HG03575 (cell line): ENCODE data around the gene ZNF750.

ENCODE experiments used
- ATAC-seq: cut with Tn5 transposase; IDR thresholded peaks from one replicate; pipeline ENCODE4 v1.9.1; 2021; ENCODE audit not compliant: unreplicated experiment, insufficient number of reproducible peaks, low FRiP score; ENCODE audit errors: extremely low read depth

Gene ZNF750

DNA sequence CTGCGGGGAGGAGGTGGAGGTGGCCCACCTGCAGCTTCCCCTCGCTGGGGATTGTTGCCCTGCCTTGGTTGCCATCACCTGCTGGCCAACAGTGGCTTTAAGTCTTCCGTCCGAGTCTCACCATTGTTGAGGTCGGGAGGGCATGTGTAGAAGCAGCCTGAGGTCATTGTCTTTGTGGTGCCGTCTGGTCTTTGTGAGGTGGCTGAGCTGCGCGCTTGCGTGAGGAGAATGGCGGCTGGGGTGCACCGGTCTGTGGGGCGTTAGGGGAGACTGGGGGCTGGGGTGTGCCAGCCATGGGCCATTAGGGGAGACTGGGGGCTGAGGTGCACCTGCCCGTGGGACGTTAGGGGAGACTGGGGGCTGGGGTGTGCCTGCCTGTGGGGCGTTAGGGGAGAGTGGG, 36.2 kb downstream of the ZNF750 start:
- ATAC-seq: no peak

DNA sequence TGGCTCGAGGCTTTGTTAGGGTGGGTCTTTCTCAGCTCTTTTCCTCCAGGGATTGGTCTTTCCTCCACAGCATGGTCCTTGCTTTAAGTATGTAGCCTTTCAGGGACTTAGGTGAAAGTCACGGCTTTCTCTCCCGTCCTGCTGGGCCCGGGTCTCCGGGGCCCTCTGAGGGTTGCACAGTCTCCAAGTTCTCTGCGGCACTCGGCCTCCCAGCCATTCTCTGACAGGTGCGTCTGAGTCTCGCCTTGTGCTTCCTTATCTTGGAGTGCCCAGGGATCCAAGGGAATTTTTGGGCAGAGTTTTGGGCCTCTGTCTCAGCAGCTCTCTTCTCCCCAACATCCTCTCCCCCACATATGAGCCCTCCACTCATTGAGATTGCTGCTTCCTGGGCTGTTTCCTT, 36.6 kb downstream of the ZNF750 start:
- no peak for ATAC-seq

DNA sequence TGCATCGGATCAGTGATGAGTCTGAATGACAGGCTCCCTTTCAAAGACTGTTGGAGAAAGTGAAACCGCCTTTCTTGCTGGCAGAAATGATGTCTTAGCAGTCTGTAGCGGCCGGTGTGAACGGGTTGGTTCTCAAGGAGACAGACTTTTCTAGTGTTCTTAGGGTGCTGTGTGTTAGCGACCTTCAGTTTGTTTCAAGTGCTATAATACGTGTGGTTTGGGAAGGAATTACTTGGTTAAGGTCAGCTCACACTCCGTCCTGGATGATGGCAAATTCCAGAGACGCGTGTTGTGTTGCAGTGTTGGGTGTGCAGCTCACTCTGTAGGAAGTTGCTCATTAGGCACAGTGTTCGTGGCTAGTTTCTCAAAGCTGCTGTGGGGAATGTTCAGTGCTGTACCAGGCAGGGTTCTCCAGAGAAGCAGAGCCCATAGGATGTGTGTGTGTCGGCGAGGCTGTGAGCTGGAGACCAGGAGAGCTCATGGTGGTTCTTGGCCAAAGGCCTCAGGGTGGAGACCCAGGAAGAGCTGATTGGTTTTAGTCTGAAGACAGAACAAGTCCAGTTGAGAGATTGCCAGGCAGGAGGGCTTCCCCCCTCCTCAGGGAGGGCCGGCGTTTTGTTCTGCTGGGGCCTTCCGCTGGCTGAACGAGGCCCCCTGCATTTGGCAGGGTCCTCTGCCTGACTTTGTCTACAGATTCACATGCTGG, 37.6 kb downstream of the ZNF750 start:
- no peak for ATAC-seq

DNA sequence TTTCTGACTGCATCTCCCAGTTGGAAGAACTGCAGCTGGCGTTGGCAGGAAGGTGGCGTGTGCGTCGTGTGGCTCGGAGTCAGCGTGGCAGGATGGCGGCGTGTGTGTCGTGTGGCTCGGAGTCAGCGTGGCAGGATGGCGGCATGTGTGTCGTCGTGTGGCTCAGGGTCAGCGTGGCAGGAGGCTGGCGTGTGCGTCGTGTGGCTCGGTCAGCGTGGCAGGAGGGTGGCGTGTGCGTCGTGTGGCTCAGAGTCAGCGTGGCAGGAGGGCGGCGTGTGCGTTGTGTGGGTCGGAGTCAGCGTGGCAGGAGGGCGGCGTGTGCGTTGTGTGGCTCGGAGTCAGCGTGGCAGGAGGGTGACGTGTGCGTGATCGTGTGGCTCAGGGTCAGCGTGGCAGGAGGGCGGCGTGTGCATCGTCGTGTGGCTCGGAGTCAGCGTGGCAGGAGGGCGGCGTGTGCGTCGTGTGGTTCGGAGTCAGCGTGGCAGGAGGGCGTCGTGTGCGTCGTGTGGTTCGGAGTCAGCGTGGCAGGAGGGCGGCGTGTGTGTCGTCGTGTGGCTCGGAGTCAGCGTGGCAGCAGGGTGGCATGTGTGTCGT, 38.3 kb downstream of the ZNF750 start:
- no peak for ATAC-seq

DNA sequence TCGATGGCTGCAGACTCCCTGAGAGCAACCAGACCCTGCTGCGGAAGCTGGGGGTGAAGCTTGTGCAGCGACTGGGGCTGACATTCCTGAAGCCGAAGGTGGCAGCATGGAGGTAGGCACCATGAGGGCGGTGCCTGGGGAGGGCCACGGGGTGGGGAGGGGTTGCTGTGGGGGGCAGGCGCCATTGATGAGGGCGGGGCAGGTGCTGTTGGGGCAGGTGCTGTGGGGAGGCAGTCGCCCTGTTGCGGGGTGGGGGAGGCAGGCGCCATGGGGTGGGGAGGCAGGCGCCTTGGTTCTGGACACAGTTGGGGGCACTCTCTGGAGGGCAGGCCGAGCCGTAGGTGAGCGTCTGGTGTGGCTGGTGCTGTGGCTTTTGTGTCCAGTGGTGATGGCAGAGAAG, 38.9 kb downstream of the ZNF750 start:
- no peak for ATAC-seq

DNA sequence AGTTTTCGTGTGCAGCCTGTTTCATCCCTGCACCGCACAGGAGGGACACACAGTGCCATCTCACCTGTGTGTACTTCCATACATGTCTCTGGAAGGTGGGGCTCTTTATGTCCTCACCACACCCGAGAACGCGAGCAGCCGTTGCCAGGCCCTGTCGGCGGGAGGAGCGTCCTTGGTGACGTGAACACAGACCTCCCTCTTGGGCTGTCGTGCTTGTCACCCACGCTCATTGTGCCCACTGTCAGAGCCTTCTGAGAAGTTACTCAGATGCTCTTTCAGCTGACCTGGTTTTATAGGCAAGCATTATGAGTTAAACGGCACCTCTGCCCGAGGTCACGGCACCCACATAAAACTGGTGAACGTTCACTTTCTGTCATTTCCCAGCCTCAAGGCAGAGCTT, 40.2 kb downstream of the ZNF750 start:
- no peak for ATAC-seq

DNA sequence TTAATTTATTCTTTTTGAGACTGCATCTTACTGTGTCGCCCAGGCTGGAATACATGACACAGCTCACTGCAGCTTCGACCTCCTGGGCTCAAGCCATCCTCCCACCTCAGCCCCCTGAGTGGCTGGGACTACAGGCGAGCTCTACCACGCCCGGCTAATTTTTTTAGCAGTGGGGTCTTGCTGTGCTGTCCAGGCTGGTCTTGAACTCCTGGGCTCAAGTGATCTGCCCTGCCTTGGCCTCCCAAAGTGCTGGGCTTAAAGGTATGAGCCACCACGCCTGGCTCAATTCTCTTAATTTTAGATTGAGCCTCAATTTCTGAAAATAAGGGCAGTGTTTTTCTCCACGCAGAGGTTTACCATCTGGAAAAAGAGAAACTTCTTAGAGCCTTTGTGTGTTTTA, 41.1 kb downstream of the ZNF750 start:
- no peak for ATAC-seq

DNA sequence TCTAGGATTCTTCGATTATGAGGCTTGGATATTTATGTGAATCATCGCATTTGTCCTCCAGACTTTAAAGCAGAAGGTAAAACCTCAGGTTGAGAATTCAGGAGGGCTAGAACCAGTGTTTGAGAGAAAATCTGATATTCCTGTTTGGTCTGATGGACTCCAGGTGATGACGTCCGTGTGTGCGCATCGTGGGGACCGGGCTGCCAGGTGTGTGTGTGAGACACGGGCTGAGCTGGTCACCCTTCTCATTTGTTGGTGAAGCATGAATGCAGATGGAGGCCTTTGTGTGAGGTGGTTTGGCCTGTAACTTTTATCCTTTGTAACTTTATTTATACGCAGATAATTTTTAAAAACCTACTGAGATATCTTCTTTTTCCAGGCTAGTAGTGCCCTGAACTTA, 42.8 kb downstream of the ZNF750 start:
- no peak for ATAC-seq

DNA sequence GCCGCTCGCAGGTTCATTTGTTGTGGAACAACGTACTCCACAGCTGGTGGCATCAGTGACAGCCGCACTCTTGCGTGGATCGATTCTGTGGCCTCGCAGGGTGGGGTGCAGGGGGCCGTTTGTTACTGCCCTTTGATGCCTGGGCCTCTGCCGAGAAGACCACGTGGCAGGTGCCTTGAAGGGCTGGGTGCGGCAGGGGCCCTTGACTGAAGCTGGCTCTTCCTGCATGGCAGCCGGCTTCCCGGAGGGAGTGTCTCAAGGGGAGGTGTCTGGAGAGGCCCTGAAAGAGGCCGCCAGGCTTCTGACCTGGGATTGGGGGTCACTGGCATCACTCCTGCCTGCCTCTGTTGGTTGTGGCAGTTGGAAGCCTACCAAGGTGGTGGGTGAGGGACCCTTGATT, 44.2 kb downstream of the ZNF750 start:
- ATAC-seq: no peak

DNA sequence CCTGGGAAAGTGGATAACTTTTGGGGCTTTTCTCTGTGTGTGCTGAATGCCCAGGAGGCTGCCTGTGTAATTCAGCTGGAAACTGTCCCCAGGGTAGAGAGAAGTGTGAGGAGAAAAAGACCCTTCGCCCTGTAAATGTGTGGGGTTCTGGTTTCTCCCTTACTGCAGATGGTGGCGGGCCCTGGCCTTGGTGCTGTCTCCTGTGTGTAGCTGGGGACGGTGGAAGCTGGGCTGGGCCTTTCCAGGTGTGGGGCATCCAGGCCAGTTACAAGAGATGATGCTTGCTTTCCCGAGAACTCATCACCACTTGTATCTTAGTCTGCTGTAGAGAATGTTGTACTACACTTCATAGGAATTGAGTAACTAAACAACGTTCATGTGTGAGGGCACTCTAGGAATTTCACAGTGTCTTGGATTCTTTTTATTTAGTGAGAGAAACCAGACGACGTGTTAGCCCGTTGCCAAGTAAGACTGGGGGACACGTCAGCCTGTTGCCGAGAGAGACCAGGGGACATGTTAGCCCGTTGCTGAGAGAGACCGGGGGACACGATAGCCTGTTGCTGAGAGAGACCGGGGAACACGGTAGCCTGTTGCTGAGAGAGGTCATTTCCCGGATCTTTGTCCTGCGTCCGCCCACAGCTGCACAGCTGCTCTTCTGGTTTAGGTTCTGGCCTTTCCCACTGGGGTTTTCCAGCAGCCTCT, 44.9 kb downstream of the ZNF750 start:
- no peak for ATAC-seq

DNA sequence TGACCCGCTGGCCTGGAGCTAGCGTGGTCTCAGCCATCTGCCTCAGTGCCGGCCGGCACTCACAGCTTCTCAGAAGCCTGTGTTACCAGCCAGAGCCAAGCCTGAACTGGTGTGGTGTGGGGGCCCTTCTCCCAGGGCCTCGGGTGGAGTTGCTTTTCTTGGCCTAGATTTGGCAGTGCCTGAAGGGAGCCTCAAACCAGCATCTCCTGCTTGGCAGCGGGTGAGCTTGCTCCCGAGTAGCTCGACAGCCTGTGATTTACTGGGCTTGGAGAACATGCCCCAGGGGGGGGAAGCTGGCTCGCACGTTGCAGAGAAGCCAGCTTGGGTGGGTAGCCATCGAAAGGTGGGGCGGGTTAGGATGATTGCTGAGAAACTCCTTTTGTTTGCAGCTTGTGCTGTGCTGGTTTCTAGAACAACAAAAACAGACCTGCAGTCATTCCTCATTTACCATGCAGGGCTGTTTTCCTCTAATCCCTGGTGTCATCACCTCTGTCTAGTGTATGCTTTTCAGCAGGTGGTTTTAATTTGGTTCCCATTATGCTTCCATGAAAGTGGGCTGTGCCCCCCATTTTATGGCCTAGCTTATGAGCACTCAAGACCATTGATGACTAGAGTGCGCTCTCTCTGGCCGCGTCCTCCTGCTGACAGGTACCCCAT, 45.7 kb downstream of the ZNF750 start:
- no peak for ATAC-seq

DNA sequence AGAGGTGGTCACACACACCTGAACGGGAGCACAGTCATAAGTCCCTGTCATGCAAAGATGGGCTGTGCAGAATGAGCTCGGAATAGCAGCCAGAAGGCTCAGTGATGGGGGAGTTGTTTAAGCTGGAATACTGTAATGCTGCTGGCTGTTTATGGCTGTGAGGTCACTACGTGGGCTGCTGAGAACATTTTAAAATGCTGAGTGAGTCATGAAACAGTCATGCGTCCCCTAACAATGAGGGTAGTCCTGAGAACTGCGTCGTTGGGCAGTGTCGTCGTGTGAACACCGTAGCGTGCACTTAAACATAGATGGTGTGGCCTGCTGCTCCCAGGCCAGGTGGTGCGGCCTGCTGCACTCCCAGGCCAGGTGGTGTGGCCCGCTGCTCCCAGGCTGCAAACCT, 48.3 kb downstream of the ZNF750 start:
- no peak for ATAC-seq

DNA sequence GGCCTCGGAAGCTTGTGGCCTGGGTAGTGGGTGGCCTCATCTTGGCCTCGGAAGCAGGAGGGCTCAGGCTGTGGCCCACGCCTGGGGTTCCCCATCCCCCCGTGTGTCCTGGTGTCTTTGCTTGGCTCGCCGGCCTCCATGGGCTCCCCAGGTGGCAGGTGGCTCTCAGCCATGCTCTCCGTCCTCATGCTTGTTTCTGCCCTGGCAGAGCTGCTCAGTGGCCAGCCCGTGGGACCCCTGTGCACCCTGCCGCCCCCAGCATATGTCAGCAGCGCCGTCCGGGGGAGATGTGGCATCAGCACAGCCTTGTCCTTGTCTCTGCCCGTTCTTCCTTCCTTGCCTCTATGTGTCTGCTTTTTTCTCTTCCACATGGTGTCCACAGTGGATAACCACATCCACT, 49.4 kb downstream of the ZNF750 start:
- ATAC-seq: no peak

DNA sequence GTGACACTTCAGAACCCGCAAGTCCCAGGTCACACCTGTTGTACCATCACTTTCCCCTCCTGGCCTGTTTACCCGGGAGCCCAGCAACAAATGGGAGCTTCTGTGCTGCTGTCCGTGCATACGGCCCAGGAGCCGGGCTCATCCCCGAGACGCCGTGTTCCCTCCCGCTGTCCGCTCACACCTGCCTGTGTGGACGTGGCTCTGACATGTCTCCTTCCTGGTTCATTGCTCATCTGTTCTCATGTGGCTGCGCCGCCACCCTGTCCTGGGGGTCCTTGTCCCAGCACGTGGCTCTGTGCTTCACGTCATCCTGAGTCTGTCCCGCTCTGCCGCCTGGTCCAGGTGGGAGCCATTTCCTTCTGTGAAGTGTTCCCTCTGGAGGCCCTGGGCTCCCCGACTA, 50.0 kb downstream of the ZNF750 start:
- ATAC-seq: no peak

DNA sequence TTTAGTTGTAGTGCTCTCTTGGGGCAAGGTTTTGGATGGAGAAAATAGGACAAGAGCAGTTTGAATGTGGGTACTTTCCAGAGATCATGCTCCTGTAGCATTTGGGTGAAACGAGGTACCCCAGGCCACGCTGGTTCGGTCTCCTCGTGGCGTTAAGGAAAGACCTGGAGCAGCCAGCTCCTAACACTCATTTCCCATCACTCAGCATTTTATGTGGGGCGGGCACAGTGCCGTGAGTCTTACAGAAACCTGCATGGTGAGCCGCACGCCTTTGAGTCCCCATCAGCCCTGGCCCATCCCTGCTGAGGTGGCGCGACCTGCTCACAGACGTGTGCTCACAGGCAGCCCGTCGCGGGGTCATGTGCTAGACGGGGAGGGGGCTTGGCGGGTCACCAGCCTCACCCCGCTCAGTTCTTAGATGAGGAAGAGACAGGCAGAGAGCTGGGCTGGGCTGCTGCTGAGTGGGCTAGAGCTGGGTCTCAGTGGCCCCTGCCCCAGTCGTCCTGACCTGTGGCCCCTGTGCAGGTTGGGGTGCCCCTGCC, 50.7 kb downstream of the ZNF750 start:
- no peak for ATAC-seq

DNA sequence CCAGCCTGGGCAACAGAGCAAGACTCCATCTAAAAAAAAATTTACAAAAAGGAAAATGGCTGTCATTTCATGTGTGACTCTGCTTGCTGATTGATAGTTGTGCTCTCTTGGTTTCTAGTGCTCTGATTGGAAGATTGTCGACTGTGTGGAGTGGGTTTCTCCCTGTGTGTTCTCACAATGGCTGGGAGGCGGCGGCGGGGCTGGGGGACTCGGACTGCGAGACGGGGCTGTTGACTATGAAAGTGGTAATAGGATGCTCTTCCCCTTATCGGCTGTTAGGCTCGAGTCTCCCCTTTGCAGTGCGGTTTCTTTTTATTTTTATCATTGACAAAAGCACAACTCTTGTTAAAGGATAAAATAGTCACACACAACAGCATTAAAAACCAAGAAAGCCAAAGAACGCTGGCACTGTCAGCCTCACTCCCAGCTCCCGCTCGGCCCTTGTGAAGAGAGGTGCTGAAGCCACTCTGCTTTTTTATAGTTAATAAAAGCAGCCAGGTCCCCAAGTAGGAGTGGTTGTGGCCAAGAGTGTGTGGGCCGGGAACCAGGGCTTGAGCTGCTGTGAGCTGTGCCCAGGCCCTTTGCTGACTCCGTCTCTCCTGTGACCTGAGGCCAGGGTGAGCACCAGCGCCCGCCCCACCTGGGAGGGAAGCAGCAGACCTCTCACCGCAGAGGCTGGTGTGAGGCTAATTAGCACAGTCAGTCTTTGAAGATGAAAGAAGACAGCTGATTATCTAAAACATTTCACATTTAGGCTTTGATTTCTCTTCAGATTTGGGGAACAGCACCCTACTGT, 51.4 kb downstream of the ZNF750 start:
- no peak for ATAC-seq

DNA sequence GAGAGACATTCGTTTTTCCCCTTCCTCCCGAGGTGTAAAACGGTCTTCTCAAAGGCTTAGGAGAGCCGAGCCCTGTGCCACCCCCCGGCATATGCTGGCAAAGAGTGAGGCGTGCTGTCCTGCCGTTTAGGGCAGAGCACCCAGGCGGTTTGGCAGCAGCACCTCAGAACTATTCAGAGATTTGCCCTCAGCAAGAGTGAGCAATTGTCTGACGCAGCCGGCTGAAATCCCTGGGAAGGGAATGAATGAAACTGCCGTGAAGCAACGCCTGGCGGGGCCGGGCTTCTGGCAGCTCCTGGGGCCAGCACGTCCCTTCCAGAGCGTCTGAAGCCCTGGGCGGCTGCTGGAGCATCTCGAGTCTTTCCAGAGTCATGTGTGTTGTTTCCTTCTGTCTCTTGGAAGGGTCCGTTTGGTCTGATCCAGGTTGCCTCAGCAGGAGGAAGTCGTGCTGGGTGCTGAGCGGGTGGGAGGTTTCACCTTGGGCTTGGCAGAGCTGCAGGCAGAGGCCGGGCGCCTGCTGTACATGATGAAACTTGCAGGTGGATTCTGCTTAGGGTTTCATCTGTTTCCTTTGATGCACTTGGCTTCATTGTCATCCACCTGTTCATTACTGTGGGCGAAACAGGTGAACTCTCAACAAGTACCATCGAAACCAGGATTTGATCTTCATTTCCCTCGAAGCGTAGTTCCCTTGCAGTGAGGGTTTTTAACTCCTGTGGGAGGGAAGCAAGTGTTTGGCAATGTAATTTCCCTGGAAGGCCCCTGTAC, 52.6 kb downstream of the ZNF750 start:
- ATAC-seq: no peak

DNA sequence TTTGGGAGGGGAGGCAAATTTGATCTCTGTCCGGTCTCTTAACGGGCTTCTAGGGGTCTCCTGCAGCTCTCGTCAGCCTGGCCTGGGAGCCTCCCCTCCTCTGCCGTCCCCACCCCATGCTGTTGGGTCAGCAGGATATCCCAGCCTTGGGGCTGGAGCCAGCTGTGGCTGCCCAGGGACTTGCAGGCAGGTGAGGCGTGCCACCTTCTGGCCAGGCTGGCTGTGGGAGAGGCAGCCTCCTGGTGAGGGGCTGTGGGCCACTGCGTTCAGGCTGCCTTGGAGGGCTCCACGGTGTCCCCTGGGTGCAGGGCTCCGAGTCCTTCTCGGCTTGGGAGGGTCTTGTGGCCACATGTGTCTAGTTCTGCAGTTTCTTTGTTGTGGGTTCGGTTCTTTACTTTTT, 53.4 kb downstream of the ZNF750 start:
- ATAC-seq: no peak
